KMS-11 (cell line): ENCODE measurements around the gene BTBD19.

Experiments
- H2AFZ ChIP-seq: fragments of 200-600 bp; sonication (generic); 2 replicates; pipeline ENCODE4 v1.6.1; 2016; ENCODE audit warnings: antibody characterized with exemption, mixed run types, low read depth
- H3K27ac ChIP-seq: fragments of 200-600 bp; sonication (generic); 2 replicates; pipeline ENCODE4 v1.6.1; 2016; ENCODE audit warnings: mild to moderate bottlenecking, mixed run types
- H3K27me3 ChIP-seq: fragments of 200-600 bp; sonication (generic); 2 replicates; pipeline ENCODE4 v1.6.1; 2017; ENCODE audit warnings: mild to moderate bottlenecking, low read depth, mixed run types, moderate library complexity; ENCODE audit not compliant: insufficient read depth
- H3K36me3 ChIP-seq: fragments of 200-600 bp; sonication (generic); 2 replicates; pipeline ENCODE4 v1.6.1; 2017; ENCODE audit warnings: mild to moderate bottlenecking, mixed run types; ENCODE audit not compliant: insufficient read depth
- H3K4me1 ChIP-seq: fragments of 200-600 bp; sonication (generic); 2 replicates; pipeline ENCODE4 v1.6.1; 2016; ENCODE audit warnings: mild to moderate bottlenecking, low read depth, mixed run types; ENCODE audit not compliant: poor library complexity, severe bottlenecking
- H3K4me2 ChIP-seq: fragments of 200-600 bp; sonication (generic); 2 replicates; pipeline ENCODE4 v1.7.0; 2016; ENCODE audit warnings: mild to moderate bottlenecking, mixed run types
- H3K4me3 ChIP-seq: fragments of 200-600 bp; sonication (generic); IDR thresholded peaks from 2 replicates; pipeline ENCODE4 v1.6.1; 2017; ENCODE audit warnings: low read depth, low read length, mixed read lengths; ENCODE audit not compliant: insufficient read depth
- H3K79me2 ChIP-seq: fragments of 200-600 bp; sonication (generic); 2 replicates; pipeline ENCODE4 v1.6.1; 2016; ENCODE audit warnings: low read depth, mixed run types; ENCODE audit not compliant: insufficient read depth
- H3K9ac ChIP-seq: fragments of 200-600 bp; sonication (generic); 2 replicates; pipeline ENCODE4 v1.6.1; 2016; ENCODE audit warnings: mild to moderate bottlenecking, mixed run types
- H4K20me1 ChIP-seq: fragments of 200-600 bp; sonication (generic); 2 replicates; pipeline ENCODE4 v1.6.1; 2016; ENCODE audit warnings: mild to moderate bottlenecking, mixed run types; ENCODE audit not compliant: insufficient read depth
- TF ChIP-seq, protein P1 (sequence below): fragments of 200-600 bp; sonication (generic); conservative IDR thresholded peaks from 2 replicates; pipeline ENCODE4 v1.6.1; 2017; ENCODE audit warnings: low read depth, mild to moderate bottlenecking, antibody characterized with exemption, low read length, moderate library complexity, mixed read lengths

Gene BTBD19

DNA sequence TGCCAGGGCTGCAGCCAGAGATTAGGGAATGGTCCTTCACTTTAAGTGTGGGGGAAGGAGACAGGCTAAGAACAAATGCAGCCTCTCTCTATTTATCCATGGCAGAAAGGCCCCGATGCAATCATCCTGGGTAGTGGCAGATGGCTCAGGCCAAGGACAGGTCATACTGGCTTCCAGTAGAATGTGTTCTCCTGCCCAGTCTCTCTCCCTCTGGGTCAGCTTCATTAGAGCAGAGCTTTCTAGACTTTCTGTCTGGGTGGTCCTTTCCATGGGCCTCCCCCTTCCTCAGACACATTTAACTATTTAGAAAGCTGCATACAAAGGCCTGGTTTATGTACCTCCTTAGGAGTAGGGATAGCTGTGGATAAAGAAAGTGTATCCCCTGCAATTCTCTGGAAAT lies 39.5 kb downstream of the BTBD19 start:
- no peaks in the 10 kb centered on the region for H3K79me2 ChIP-seq
- H3K4me2 ChIP-seq: no peak overlapping the region
- H3K9ac ChIP-seq: no peak overlapping the region
- H3K4me1 ChIP-seq: no peaks in the 10 kb centered on the region
- no peak overlapping the region for H2AFZ ChIP-seq
- no peaks in the 10 kb centered on the region for H3K27me3 ChIP-seq
- H3K4me3 ChIP-seq: no peak overlapping the region
- H3K27ac ChIP-seq: no peak overlapping the region
- TF ChIP-seq, protein P1, sequence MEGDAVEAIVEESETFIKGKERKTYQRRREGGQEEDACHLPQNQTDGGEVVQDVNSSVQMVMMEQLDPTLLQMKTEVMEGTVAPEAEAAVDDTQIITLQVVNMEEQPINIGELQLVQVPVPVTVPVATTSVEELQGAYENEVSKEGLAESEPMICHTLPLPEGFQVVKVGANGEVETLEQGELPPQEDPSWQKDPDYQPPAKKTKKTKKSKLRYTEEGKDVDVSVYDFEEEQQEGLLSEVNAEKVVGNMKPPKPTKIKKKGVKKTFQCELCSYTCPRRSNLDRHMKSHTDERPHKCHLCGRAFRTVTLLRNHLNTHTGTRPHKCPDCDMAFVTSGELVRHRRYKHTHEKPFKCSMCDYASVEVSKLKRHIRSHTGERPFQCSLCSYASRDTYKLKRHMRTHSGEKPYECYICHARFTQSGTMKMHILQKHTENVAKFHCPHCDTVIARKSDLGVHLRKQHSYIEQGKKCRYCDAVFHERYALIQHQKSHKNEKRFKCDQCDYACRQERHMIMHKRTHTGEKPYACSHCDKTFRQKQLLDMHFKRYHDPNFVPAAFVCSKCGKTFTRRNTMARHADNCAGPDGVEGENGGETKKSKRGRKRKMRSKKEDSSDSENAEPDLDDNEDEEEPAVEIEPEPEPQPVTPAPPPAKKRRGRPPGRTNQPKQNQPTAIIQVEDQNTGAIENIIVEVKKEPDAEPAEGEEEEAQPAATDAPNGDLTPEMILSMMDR: no peak
- H4K20me1 ChIP-seq: no peaks in the 10 kb centered on the region
- H3K36me3 ChIP-seq: no peaks in the 10 kb centered on the region; the same call in 1 of the 2 replicates

GRCh38 chr1:44848456-44849181 lies 40.3 kb downstream of the BTBD19 start:
- Histone ChIP-seq H3K79me2 (no peaks in the 10 kb centered on the region), H3K27me3 (no peaks in the 10 kb centered on the region), H3K4me3 (no peak overlapping the region), H4K20me1 (no peaks in the 10 kb centered on the region), H3K27ac (no peak overlapping the region), H3K36me3 (no peaks in the 10 kb centered on the region; the same call in 1 of the 2 replicates), H3K4me2 (no peak overlapping the region), H3K9ac (no peak overlapping the region), H2AFZ (no peak overlapping the region), H3K4me1 (no peaks in the 10 kb centered on the region)
- TF ChIP-seq, protein P1: no peak

DNA sequence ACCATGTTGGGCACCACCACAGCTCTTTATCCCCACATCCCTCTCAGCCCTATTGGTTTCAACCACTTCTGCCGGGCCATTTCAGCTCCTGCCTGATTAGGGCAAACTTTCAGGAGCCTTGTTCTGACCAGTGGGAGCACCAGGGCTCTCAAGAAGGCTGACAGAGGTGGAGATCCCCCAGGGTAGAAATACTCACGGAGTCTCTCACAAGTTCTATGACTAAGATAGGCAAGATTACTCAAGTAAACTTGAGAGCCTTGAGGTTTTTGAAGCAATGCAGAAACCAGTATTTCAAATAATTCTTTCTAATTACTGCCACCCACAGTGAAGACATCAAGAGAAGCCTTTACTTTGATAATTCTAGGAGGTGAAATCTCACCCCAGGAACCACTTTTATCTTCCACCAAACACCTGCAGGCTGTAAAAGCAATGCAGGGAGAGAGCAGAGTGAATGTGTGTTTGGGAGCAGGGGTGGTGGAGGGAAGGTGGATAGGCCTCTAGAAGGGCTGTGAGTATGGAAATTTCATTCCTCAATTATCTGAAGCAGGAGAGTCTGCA lies 41.3 kb downstream of the BTBD19 start:
- Histone ChIP-seq H3K27ac (no peak overlapping the region), H4K20me1 (no peaks in the 10 kb centered on the region), H3K4me3 (no peak overlapping the region), H2AFZ (no peak overlapping the region), H3K36me3 (no peaks in the 10 kb centered on the region; the same call in 1 of the 2 replicates), H3K9ac (no peak overlapping the region), H3K4me2 (no peak overlapping the region), H3K4me1 (no peaks in the 10 kb centered on the region), H3K79me2 (no peaks in the 10 kb centered on the region), H3K27me3 (no peaks in the 10 kb centered on the region)
- TF ChIP-seq, protein P1: no peak

- Histone ChIP-seq H3K27me3 (no peaks in the 10 kb centered on the region), H3K36me3 (no peaks in the 10 kb centered on the region; the same call in 1 of the 2 replicates), H2AFZ (no peak overlapping the region), H3K4me3 (no peak overlapping the region), H3K4me1 (no peaks in the 10 kb centered on the region), H3K79me2 (no peaks in the 10 kb centered on the region), H3K9ac (no peak overlapping the region), H3K27ac (no peak overlapping the region), H4K20me1 (no peaks in the 10 kb centered on the region), H3K4me2 (no peak overlapping the region)
- TF ChIP-seq, protein P1: no peak
These were observed 43.0 kb downstream of the BTBD19 start for GRCh38 chr1:44851308-44851707.
